BE2C (cell line): ENCODE results near the gene RNF220.

Source experiments
- DNase-seq: peaks from one replicate; pipeline ENCODE4 v3.0.0-alpha.2; 2020
- H3K27me3 ChIP-seq: fragments of 250-450 bp; sonication (Bioruptor Pico); 2 replicates; pipeline ENCODE4 v1.5.1; 2020; ENCODE audit warnings: mild to moderate bottlenecking
- H3K36me3 ChIP-seq: fragments of 250-450 bp; sonication (Bioruptor Pico); 2 replicates; pipeline ENCODE4 v1.5.1; 2020; ENCODE audit warnings: mild to moderate bottlenecking
- H3K4me1 ChIP-seq: fragments of 250-450 bp; sonication (Bioruptor Pico); 2 replicates; pipeline ENCODE4 v1.5.1; 2020
- H3K4me3 ChIP-seq: 2 replicates; pipeline ENCODE4 v1.5.1; 2011; ENCODE audit warnings: low read depth, low read length
- H3K9me3 ChIP-seq: fragments of 250-450 bp; sonication (Bioruptor Pico); 2 replicates; pipeline ENCODE4 v1.5.1; 2020
- TF ChIP-seq, protein P1 (sequence below): IDR thresholded peaks from 2 replicates; pipeline ENCODE4 v1.5.1; 2012; ENCODE audit warnings: mild to moderate bottlenecking, low read depth, low read length

Gene RNF220

DNA sequence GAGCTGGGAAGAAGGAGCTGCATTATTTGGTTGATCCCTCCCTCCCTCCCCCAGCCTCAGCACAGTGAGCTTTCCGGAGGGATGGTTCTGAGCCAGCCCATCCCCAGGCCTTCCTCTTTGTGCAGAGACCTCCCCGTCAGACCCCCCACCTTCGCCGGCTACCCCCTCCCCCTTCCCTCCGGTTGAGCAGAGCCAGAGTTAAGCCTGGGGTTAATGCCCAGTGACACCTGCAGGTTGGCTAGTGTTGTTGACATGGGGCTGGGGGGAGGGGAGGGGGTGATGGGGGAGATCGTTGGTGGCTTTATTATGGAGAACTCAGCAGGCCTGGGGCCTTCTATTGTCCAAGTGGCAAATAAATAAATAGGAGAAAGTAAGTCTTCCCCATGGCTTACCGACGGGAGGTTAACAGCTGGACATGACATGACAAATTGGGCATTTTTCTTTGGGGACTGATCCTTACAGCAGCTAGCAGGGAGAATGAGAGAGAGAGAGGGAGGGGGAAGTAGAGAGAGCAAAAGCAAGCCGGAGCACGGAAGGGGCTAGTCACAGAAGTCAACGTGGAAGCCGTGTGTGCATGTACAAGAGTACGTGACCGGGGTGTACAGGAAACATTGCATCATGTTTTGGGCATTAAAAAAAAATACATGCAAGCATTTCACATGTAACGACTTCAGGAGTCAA is 138.1 kb downstream of the RNF220 start:
- H3K4me3 ChIP-seq = no peak overlapping the region
- TF ChIP-seq, protein P1, sequence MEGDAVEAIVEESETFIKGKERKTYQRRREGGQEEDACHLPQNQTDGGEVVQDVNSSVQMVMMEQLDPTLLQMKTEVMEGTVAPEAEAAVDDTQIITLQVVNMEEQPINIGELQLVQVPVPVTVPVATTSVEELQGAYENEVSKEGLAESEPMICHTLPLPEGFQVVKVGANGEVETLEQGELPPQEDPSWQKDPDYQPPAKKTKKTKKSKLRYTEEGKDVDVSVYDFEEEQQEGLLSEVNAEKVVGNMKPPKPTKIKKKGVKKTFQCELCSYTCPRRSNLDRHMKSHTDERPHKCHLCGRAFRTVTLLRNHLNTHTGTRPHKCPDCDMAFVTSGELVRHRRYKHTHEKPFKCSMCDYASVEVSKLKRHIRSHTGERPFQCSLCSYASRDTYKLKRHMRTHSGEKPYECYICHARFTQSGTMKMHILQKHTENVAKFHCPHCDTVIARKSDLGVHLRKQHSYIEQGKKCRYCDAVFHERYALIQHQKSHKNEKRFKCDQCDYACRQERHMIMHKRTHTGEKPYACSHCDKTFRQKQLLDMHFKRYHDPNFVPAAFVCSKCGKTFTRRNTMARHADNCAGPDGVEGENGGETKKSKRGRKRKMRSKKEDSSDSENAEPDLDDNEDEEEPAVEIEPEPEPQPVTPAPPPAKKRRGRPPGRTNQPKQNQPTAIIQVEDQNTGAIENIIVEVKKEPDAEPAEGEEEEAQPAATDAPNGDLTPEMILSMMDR = no peak
- DNase-seq = no peak
- no peaks in the 10 kb centered on the region; the same call in 1 of the 2 replicates for H3K27me3 ChIP-seq
- H3K4me1 ChIP-seq = no peaks in the 10 kb centered on the region
- no peaks in the 10 kb centered on the region for H3K9me3 ChIP-seq
- no peaks in the 10 kb centered on the region for H3K36me3 ChIP-seq

DNA sequence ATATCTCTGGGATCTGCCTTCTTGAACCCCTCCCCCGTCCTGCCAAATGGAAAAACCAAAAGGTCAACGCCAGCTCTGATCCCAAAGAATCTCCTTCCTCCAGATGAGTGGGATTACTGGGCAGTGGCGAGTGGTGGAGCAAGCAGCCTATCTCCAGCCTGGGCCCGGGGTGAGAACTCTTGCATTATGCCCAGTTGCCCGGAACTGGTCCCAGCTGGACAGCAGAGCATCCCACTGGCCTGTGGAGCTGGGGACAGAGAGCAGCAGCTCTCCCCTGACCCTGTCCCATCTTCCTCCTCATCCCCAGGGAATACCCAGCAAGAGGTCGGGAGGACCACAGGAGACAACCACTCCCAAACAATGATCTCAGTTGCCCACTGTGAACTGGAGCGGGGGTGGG is 138.7 kb downstream of the RNF220 start:
- Histone ChIP-seq H3K4me1 (no peaks in the 10 kb centered on the region), H3K36me3 (no peaks in the 10 kb centered on the region), H3K27me3 (no peaks in the 10 kb centered on the region; the same call in 1 of the 2 replicates), H3K9me3 (no peaks in the 10 kb centered on the region), H3K4me3 (no peak overlapping the region)
- no peak for DNase-seq
- TF ChIP-seq, protein P1 = no peak

DNA sequence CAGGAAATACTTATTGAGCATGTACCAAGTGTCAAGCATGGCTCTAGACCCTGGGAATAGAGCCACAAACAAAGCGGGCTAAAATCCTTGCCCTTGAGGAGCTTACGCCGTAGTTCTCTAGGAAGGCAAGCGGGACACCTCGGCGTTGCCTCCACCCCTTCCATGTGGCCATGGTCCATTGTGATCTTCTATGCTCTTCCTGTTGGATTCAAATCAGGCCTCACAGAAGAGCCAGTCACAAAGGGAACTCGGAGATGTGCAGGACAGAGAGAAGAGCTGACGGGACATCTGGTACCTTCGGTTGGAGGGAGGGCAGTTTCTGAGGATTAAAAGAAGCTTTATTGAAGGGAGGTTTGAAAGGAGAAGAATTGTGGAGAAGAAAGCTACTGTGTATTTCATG is 139.9 kb downstream of the RNF220 start:
- no peak for DNase-seq
- no peaks in the 10 kb centered on the region for H3K4me1 ChIP-seq
- TF ChIP-seq, protein P1 = no peak
- no peaks in the 10 kb centered on the region for H3K36me3 ChIP-seq
- no peak overlapping the region for H3K4me3 ChIP-seq
- H3K27me3 ChIP-seq = no peaks in the 10 kb centered on the region; the same call in 1 of the 2 replicates
- H3K9me3 ChIP-seq = no peaks in the 10 kb centered on the region

DNA sequence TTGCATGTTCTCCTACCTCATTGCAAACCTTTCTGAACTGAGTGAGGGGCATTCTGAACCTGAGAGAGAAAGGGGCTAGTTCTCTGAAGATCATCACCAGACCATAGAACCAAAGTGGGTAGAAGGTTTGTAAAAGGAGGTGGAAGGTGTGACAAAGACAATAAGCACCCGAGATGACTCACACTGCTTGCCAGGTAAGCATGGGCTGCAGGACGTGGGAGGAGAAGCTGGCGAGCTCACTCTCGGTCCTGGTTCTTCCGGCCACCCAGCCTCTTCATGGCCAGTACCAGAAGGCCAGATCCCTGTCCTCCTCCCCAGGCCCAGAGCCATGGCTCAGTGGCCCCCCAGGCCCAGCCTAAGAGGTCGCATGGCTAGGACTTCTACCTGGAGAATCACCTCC is 140.9 kb downstream of the RNF220 start:
- no peaks in the 10 kb centered on the region; the same call in 1 of the 2 replicates for H3K27me3 ChIP-seq
- no peaks in the 10 kb centered on the region for H3K9me3 ChIP-seq
- H3K4me1 ChIP-seq = no peaks in the 10 kb centered on the region
- no peak overlapping the region for H3K4me3 ChIP-seq
- DNase-seq = no peak
- TF ChIP-seq, protein P1 = no peak
- H3K36me3 ChIP-seq = no peaks in the 10 kb centered on the region

DNA sequence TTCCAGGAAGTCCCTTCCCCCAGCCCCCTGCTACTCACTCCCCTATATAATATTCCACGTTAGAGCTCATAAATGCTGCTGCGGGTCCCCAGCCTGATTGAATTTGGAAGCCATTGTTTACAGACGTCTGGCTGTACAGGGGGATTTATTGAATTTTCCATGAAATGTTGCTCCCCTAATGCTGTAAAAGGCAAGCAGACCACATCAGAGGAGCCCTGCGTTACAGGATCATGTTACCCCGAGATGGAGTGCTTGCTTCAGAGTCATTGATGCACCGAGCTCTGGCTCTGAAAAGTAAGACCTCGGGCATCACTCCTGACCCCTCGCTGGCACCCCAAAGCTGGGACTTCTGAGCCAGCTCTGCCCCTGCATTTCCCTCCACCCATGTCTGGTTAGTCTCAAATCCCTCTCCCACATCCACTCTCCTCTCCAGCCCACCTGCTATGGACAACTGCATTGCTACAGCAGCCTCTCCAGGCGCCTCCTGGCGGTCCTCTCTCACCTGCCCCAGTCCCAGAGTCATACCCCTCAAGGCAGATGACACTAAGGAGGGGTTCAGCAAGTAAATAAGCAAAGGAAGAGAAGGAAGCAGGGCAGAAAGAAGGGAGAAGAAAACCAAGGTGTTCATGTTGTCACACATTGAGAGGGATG is 141.5 kb downstream of the RNF220 start:
- Histone ChIP-seq H3K4me3 (no peak overlapping the region), H3K4me1 (no peaks in the 10 kb centered on the region), H3K9me3 (no peaks in the 10 kb centered on the region), H3K36me3 (no peaks in the 10 kb centered on the region), H3K27me3 (no peaks in the 10 kb centered on the region; the same call in 1 of the 2 replicates)
- TF ChIP-seq, protein P1 = no peak
- no peak for DNase-seq

DNA sequence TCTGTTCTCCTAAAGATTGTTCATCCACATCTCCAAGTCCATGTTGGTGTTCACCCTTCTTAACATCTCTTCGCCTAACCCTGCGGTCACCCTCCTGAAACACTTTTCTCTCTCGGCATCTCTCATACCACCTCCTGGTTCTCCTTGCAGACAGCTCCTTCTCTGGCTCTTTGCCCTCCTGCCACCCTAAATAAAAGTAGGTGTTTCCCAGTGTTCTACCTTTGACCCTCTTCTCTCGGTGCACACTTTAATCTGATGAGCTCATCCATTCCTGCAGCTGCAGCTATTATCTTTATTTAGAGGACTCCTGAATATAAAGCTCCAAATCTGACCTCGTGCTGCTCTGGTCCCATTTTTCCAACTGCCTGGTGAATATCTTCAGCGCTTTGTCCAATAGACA is 142.3 kb downstream of the RNF220 start:
- Histone ChIP-seq H3K4me1 (no peaks in the 10 kb centered on the region), H3K9me3 (no peaks in the 10 kb centered on the region), H3K4me3 (no peak overlapping the region), H3K36me3 (no peaks in the 10 kb centered on the region), H3K27me3 (no peaks in the 10 kb centered on the region; the same call in 1 of the 2 replicates)
- no peak for DNase-seq
- TF ChIP-seq, protein P1 = no peak
